Trophoblast cell (in vitro differentiated cells and primary cell): Measurements from ENCODE around the gene GCFC2.

ENCODE experiments used
- DNase-seq, 2 donors: peaks; one replicate each; pipeline ENCODE4 v3.0.0-alpha.2; 2016
- H2AFZ ChIP-seq: 2 replicates; pipeline ENCODE4 v1.6.1; 2013; ENCODE audit warnings: low read length, moderate library complexity, mild to moderate bottlenecking; ENCODE audit not compliant: insufficient read depth, poor library complexity
- H2AK5ac ChIP-seq: 2 replicates; pipeline ENCODE4 v1.6.1; 2013; ENCODE audit warnings: mild to moderate bottlenecking, low read length
- H2BK120ac ChIP-seq: 2 replicates; pipeline ENCODE4 v1.6.1; 2013; ENCODE audit warnings: low read length, mild to moderate bottlenecking, moderate library complexity; ENCODE audit not compliant: insufficient read depth, poor library complexity
- H2BK12ac ChIP-seq: 2 replicates; pipeline ENCODE4 v1.6.1; 2013; ENCODE audit warnings: mild to moderate bottlenecking, low read length, moderate library complexity
- H2BK5ac ChIP-seq: 2 replicates; pipeline ENCODE4 v1.6.1; 2013; ENCODE audit warnings: low read length, low read depth, moderate library complexity, mild to moderate bottlenecking; ENCODE audit not compliant: poor library complexity
- H3K14ac ChIP-seq: 2 replicates; pipeline ENCODE4 v1.6.1; 2013; ENCODE audit warnings: mild to moderate bottlenecking, low read length
- H3K18ac ChIP-seq: 2 replicates; pipeline ENCODE4 v1.6.1; 2013; ENCODE audit warnings: mild to moderate bottlenecking, low read length
- H3K23ac ChIP-seq: 2 replicates; pipeline ENCODE4 v1.6.1; 2013; ENCODE audit warnings: low read length
- H3K27ac ChIP-seq: 2 replicates; pipeline ENCODE4 v1.5.1; 2013; ENCODE audit warnings: low read depth, mild to moderate bottlenecking, inconsistent platforms, low read length, moderate library complexity
- H3K27me3 ChIP-seq: 2 replicates; pipeline ENCODE4 v1.6.1; 2013; ENCODE audit warnings: inconsistent platforms, mild to moderate bottlenecking, low read length, moderate library complexity; ENCODE audit not compliant: insufficient read depth
- H3K36me3 ChIP-seq, 2 experiments: 1 replicate in 1 of 2; 2 replicates in 1 of 2; pipeline ENCODE4 v1.6.1; 2013; ENCODE audit warnings: low read length in 2 of 2, mild to moderate bottlenecking in 2 of 2, moderate library complexity in 1 of 2; ENCODE audit not compliant: insufficient read depth in 2 of 2, control insufficient read depth in 1 of 2
- H3K4ac ChIP-seq: 2 replicates; pipeline ENCODE4 v1.6.1; 2013; ENCODE audit warnings: low read depth, mild to moderate bottlenecking, low read length, moderate library complexity
- H3K4me1 ChIP-seq, 2 experiments: 1 replicate in 1 of 2; 2 replicates in 1 of 2; pipeline ENCODE4 v1.6.1; 2013; ENCODE audit warnings: low read length in 2 of 2, mild to moderate bottlenecking in 2 of 2, moderate library complexity in 1 of 2; ENCODE audit not compliant: insufficient read depth in 2 of 2, control insufficient read depth in 1 of 2
- H3K4me2 ChIP-seq: 2 replicates; pipeline ENCODE4 v1.6.1; 2013; ENCODE audit warnings: inconsistent platforms, mild to moderate bottlenecking, low read length, moderate library complexity
- H3K4me3 ChIP-seq: 2 replicates; pipeline ENCODE4 v1.5.1; 2013; ENCODE audit warnings: mild to moderate bottlenecking, low read depth, low read length, inconsistent platforms
- H3K79me1 ChIP-seq: one replicate; pipeline ENCODE4 v1.6.1; 2013; ENCODE audit warnings: low read length
- H3K79me2 ChIP-seq: 2 replicates; pipeline ENCODE4 v1.6.1; 2013; ENCODE audit warnings: low read length, mild to moderate bottlenecking; ENCODE audit not compliant: control insufficient read depth, insufficient read depth, poor library complexity
- H3K9ac ChIP-seq: 2 replicates; pipeline ENCODE4 v1.6.1; 2013; ENCODE audit warnings: mild to moderate bottlenecking, low read length
- H3K9me3 ChIP-seq: 2 replicates; pipeline ENCODE4 v1.6.1; 2013; ENCODE audit warnings: low read depth, mild to moderate bottlenecking, control low read depth, inconsistent platforms, low read length; ENCODE audit not compliant: insufficient read depth
- H4K12ac ChIP-seq: 2 replicates; pipeline ENCODE4 v1.6.1; 2013; ENCODE audit warnings: low read depth, mild to moderate bottlenecking, low read length, moderate library complexity
- H4K8ac ChIP-seq: 2 replicates; pipeline ENCODE4 v1.6.1; 2013; ENCODE audit warnings: low read depth, mild to moderate bottlenecking, low read length, moderate library complexity
- H4K91ac ChIP-seq: one replicate; pipeline ENCODE4 v1.6.1; 2013; ENCODE audit warnings: low read depth, mild to moderate bottlenecking, low read length, moderate library complexity
- WGBS: extraction: QIAGEN DNeasy Blood & Tissue Kit; methylation state at CpG from one replicate; pipeline ENCODE4 v1.1.7; 2013; ENCODE audit warnings: missing lambda C conversion rate; ENCODE audit not compliant: insufficient read length, insufficient coverage; ENCODE audit errors: extremely low coverage; 5-methylcytosine and 5-hydroxymethylcytosine counted together

The GCFC2 gene

GRCh38 chr2:75634945-75635344 is 75.8 kb downstream of the GCFC2 start:
- H3K27me3 ChIP-seq, result no peaks in the 10 kb centered on the region
- H3K4ac ChIP-seq, result no peak overlapping the region
- H3K79me1 ChIP-seq, result peaks cover 1% of the 10 kb centered on the region
- no peak overlapping the region for H2BK120ac ChIP-seq
- no peak overlapping the region for H3K18ac ChIP-seq
- H3K79me2 ChIP-seq, result no peaks in the 10 kb centered on the region
- DNase-seq, result peak; percentile 49 to 83
- no CpG with 5 or more reads among the region's 1 CpG for WGBS
- H3K4me3 ChIP-seq, result no peak overlapping the region
- H4K8ac ChIP-seq, result no peak overlapping the region
- H3K9ac ChIP-seq, result no peak overlapping the region
- H3K23ac ChIP-seq, result no peak overlapping the region
- peaks cover 7 to 8% of the 10 kb centered on the region in 2 experiments for H3K4me1 ChIP-seq
- H2AK5ac ChIP-seq, result no peak overlapping the region
- no peak overlapping the region for H2AFZ ChIP-seq
- H2BK12ac ChIP-seq, result no peak overlapping the region
- H3K14ac ChIP-seq, result no peak overlapping the region
- no peaks in the 10 kb centered on the region for H3K36me3 ChIP-seq
- H4K91ac ChIP-seq, result no peak overlapping the region
- no peak overlapping the region for H4K12ac ChIP-seq
- no peaks in the 10 kb centered on the region for H3K9me3 ChIP-seq
- H3K4me2 ChIP-seq, result no peak overlapping the region
- no peak overlapping the region for H3K27ac ChIP-seq
- no peak overlapping the region for H2BK5ac ChIP-seq

- no peak overlapping the region for H3K4ac ChIP-seq
- DNase-seq, result no peak
- peaks cover 7 to 8% of the 10 kb centered on the region in 2 experiments for H3K4me1 ChIP-seq
- no peaks in the 10 kb centered on the region for H3K36me3 ChIP-seq
- no peak overlapping the region for H4K12ac ChIP-seq
- no peak overlapping the region for H3K14ac ChIP-seq
- H3K4me3 ChIP-seq, result no peak overlapping the region
- no peaks in the 10 kb centered on the region for H3K27me3 ChIP-seq
- H3K18ac ChIP-seq, result no peak overlapping the region
- no peak overlapping the region for H2AFZ ChIP-seq
- no peak overlapping the region for H3K23ac ChIP-seq
- H4K8ac ChIP-seq, result no peak overlapping the region
- H3K79me1 ChIP-seq, result peaks cover 1% of the 10 kb centered on the region
- H3K9ac ChIP-seq, result no peak overlapping the region
- no peak overlapping the region for H2BK5ac ChIP-seq
- no peak overlapping the region for H4K91ac ChIP-seq
- no peak overlapping the region for H2AK5ac ChIP-seq
- no peak overlapping the region for H2BK120ac ChIP-seq
- H3K9me3 ChIP-seq, result no peaks in the 10 kb centered on the region
- no peak overlapping the region for H2BK12ac ChIP-seq
- no peaks in the 10 kb centered on the region for H3K79me2 ChIP-seq
- H3K27ac ChIP-seq, result no peak overlapping the region
- WGBS, result no CpG with 5 or more reads among the region's 3 CpGs
- no peak overlapping the region for H3K4me2 ChIP-seq
Observed at GRCh38 chr2:75633620-75634019, 77.1 kb downstream of the GCFC2 start.

- no peaks in the 10 kb centered on the region for H3K9me3 ChIP-seq
- DNase-seq, result no peak
- no peak overlapping the region for H3K14ac ChIP-seq
- no peak overlapping the region for H2BK12ac ChIP-seq
- H3K27ac ChIP-seq, result no peak overlapping the region
- H3K79me1 ChIP-seq, result peaks cover 1% of the 10 kb centered on the region
- no peak overlapping the region for H2AFZ ChIP-seq
- no peaks in the 10 kb centered on the region for H3K27me3 ChIP-seq
- no peak overlapping the region for H3K4ac ChIP-seq
- no peak overlapping the region for H3K23ac ChIP-seq
- H4K8ac ChIP-seq, result no peak overlapping the region
- H3K79me2 ChIP-seq, result no peaks in the 10 kb centered on the region
- H4K91ac ChIP-seq, result no peak overlapping the region
- no peak overlapping the region for H4K12ac ChIP-seq
- no peak overlapping the region for H3K9ac ChIP-seq
- no peak overlapping the region for H3K18ac ChIP-seq
- H2BK120ac ChIP-seq, result no peak overlapping the region
- no peak overlapping the region for H3K4me2 ChIP-seq
- H3K4me3 ChIP-seq, result no peak overlapping the region
- no peak overlapping the region for H2BK5ac ChIP-seq
- H2AK5ac ChIP-seq, result no peak overlapping the region
- H3K36me3 ChIP-seq, result no peaks in the 10 kb centered on the region
- peaks cover 7 to 8% of the 10 kb centered on the region in 2 experiments for H3K4me1 ChIP-seq
- no CpG with 5 or more reads among the region's 1 CpG for WGBS
Observed at GRCh38 chr2:75632813-75633212, 77.9 kb downstream of the GCFC2 start.

GRCh38 chr2:75632091-75632701 is 78.5 kb downstream of the GCFC2 start:
- peaks cover 1% of the 10 kb centered on the region for H3K79me1 ChIP-seq
- H4K12ac ChIP-seq, result no peak overlapping the region
- H3K14ac ChIP-seq, result no peak overlapping the region
- no peak overlapping the region for H3K9ac ChIP-seq
- no peak overlapping the region for H3K4me3 ChIP-seq
- H3K4ac ChIP-seq, result no peak overlapping the region
- H3K27me3 ChIP-seq, result no peaks in the 10 kb centered on the region
- H2BK5ac ChIP-seq, result no peak overlapping the region
- no peak overlapping the region for H2AK5ac ChIP-seq
- H2AFZ ChIP-seq, result no peak overlapping the region
- H3K27ac ChIP-seq, result no peak overlapping the region
- no peaks in the 10 kb centered on the region for H3K9me3 ChIP-seq
- no peak overlapping the region for H3K18ac ChIP-seq
- WGBS, result no CpG with 5 or more reads among the region's 5 CpGs
- H3K79me2 ChIP-seq, result no peaks in the 10 kb centered on the region
- H4K91ac ChIP-seq, result no peak overlapping the region
- no peaks in the 10 kb centered on the region for H3K36me3 ChIP-seq
- DNase-seq, result no peak
- H2BK12ac ChIP-seq, result no peak overlapping the region
- H3K4me1 ChIP-seq, result peaks cover 7 to 8% of the 10 kb centered on the region in 2 experiments
- no peak overlapping the region for H3K23ac ChIP-seq
- no peak overlapping the region for H3K4me2 ChIP-seq
- no peak overlapping the region for H2BK120ac ChIP-seq
- H4K8ac ChIP-seq, result no peak overlapping the region
